DMS79 treated with DMSO at 0.1 percent for 48 hours (cell line): ENCODE measurements around the gene DTX4.

Experiments used
- DNase-seq: peaks from one replicate; lab custom pipeline; 2025; lab: John Stamatoyannopoulos, UW

The DTX4 gene

DNA sequence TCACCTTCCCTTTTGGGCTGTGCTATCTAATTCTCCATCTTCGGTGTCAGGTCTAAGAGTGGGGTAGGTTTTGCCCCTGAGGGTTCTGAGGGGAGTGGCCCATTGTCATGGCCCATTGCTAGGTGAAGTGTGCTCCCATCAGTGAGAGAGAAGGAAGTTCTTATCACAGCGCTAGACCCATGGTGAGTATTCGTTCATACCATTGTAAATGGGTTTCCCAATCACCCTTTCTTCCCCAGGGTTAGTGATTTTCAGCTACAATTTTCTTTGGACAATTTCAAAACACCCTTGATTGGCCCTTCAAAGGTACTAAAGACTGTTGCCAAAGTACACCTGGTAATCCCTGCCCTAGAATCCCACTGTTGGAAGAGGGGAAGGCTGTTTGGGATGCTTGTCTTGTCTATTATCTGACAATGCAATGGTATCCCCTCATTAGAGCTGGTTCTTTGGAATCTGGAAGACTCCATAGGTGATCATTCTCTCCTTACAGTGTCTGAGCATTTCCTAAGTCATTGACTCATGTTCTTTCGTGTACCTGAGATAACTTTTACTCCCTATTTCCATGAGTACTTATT, 20.6 kb downstream of the DTX4 start:
- DNase-seq: no peak

DNA sequence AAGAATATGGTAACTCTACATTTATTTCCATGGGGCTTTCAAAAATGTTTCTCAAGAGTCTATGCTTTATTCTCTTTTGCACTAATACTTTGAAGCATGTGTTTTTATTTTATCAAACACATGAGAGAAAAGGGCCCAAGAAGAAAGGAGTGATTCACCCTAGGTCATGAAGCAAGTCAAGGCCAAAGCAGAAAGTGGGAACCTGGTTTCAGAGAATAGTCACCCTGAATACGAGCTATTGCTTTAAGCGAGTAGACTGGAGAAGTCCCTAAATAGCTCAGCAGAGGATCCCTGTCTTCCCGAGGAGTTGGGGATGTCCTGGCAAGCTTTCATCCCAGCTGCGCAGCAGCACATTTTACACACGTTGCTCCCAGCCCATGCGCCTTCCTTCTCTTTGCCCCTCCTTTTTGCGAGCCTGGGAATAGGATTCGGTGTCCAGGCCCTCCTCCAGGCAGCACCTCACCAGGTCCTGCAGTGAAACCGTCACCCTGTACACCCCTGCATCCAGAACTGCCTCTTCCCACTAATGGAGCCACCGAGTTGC, 21.7 kb downstream of the DTX4 start:
- no peak for DNase-seq

DNA sequence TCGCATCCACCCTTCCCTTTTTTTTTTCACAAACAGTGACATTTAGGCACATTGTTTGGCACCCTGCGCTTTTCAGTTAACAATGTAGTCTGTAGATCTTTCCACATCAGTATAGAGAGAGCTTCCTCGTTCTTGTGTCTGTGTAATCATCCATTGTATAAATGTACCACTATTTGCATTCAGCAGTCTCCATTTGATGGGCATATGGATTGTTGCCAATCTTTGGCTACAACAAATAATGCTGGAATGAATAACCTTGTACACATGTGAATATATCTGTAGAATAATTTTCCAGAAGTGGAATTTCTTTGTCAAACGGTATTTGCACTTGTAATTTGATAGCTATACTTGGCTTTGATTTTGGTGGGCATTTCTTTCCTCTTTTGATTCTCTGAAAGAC, 23.7 kb downstream of the DTX4 start:
- no peak for DNase-seq

DNA sequence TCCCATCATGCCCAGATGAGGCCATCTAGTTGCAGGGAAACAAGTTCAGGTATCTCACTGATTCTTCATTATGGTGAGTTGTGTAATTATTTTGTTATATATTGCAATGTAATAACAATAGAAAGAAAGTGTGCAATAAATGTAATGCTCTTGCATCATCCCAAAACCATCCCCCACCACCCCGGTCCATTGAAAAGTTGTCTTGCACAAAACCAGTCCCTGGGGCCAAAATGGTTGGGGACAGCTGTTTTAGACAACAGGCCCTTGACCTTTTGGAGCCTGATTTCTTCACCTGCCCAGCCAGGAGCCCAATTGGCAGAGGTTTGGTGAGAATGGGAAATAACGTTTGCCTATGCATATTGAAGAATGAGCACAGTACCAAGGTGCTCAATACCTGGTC, 24.8 kb downstream of the DTX4 start:
- DNase-seq: no peak

DNA sequence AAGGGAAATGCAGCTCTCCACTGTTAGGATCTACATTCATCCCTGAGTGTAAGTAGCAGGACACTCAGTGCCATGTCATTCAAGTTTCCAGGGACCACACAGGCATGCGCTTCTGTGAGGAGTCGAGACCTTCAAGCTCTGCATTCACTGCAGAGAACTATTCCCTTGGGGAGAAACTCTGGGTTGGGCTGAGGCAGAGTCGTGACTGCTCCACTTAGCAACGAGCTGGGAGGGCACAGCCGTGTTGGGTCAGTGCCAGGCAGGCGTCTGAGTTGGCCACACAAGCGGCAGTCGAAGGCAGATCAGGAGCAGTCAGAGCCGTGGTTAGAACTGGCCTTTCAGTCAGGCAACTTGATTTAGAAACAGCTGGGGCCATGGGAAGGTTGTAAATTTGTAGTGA, 26.1 kb downstream of the DTX4 start:
- peak; percentile 82 for DNase-seq

DNA sequence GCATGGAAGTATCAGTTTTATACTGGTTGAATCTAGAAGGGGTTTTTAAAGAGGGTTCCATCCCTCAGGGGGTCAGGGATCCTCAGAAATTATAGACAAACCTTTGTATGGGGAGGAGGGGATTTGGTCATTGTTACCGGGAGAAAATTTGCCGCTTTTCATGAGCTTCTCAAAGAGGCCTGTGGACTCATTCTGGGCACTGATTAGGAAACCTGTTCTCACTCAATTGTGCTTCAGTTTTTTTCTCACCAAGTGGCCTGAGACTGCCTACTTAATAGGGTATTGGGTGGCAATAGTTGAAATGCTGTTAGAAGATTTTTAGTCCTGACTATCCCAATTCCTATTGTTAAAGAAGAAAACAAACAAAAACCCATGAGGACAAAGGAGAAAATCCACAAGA, 26.8 kb downstream of the DTX4 start:
- DNase-seq: no peak

DNA sequence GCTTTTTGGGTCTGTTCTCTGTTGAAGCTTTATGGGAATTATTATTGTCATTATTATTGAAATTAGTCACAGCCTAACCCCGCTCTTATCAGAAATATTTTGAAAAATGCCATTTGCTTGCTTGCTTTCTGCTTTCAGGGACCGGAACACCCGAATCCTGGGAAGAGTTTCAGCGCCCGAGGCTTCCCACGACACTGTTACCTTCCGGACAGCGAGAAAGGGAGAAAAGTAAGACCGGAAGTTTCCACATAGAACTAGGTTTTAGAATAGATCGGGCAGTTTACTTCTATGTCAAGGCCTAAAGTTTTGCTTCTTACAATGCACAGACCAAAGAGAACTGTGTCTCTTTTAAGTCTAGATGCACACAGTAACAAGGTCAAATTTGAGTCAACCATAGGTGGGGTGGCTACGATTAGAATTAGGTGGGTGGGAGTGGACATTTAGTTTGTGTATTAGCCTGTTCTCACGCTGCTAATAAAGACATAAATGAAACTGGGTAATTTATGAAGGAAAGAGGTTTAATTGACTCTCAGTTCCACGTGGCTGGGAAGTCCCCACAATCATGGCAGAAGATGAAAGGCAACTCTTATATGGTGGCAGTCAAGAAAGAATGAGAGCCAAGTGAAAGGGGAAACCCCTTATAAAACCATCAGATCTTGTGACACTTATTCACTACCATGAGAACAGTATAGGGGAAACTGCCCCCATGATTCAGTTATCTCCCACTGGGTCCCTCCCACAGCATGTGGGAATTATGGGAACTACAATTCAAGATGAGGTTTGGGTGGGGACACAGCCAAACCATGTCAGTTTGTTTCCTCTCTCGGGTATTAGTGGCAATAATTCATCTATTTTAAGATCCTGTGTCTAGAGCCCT, 27.9 kb downstream of the DTX4 start:
- peak; percentile 12 for DNase-seq

DNA sequence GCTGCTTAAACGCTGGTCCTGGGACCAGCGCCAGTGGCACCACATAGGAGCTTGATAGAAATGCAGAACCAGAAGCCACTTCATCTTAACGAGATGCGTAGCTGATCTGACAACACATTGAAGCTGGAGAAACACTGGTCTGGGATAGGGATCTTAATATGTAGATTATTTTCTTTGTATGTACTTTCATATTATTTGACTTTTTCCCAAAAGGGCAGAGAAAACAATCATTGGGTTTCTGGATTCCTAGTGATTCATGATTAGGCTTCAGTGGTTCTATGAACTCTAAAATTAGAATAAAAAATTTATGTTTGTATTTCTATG, 28.5 kb downstream of the DTX4 start:
- DNase-seq: peak; percentile 24

DNA sequence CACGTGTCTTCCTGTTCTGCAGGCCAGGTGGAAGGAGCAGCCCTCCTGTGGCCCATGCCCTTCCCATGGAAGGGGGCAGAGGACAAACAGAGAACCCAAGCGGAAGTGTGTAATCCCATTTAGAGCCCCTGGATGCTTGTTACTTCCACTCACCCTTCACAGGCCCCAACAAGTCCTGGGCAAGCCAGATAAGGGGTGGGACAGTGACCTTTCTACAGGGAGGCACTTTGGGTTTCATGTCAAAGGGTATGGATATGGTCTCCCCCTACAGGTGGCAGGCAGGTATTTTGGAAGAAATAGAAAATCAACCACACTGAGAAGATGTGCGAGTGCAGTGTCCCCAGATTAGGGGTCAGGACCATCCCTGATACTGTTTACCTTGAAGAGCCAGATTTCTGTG, 29.4 kb downstream of the DTX4 start:
- DNase-seq: no peak

DNA sequence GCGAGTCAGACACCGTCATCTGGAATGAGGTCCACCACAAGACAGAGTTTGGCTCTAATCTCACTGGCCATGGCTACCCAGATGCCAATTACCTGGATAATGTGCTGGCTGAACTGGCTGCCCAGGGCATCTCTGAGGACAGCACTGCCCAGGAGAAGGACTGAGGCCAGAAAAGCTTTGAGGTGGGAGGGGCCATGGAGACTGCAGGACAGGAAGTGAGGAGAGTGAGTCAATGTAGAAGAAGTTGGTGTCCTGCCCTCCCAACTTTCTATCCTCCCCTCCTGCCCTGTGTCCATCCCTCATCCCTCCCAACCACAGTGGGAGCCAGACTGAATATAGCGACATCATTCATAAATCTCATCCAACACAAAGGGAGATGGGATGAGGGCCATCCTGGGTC, 32.8 kb downstream of the DTX4 start:
- no peak for DNase-seq

DNA sequence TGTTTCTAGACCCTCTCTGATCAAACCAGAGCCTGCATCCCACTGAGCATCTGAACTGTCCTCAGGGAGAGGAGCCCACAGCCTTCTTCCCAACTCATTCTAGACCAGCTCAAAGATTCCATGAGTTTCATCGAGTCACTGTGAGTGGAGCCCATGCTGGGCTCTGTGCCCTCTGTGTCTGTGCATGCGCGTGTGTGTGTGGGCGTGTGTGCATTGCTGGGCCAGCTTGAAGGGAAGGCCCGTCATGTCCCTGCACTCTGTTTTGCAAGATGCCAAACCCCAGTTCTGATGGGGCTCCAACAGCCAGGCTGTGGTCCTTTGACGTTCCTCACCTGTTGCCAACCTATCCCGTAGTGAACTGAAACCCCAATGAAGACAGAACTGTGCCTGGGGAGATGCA, 33.7 kb downstream of the DTX4 start:
- DNase-seq: no peak

DNA sequence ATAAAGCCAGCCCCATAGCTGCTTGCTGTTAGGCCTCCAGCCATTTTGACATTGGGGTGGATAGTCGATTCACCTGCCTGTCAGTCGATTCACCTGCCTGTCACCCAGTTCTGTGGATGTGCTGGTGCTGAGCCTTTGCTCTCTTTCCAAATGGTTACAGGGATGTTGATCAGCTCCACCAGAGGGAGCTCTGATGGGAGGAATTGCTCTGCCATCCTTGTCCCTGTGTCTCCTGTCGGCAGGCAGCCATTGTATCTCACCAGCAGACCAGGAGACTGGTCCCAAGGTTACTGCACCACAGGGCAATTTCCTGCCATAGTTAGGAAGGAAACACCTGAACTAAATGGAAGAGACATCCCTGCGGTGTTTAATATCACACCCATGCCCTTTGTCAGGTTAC, 34.7 kb downstream of the DTX4 start:
- no peak for DNase-seq

DNA sequence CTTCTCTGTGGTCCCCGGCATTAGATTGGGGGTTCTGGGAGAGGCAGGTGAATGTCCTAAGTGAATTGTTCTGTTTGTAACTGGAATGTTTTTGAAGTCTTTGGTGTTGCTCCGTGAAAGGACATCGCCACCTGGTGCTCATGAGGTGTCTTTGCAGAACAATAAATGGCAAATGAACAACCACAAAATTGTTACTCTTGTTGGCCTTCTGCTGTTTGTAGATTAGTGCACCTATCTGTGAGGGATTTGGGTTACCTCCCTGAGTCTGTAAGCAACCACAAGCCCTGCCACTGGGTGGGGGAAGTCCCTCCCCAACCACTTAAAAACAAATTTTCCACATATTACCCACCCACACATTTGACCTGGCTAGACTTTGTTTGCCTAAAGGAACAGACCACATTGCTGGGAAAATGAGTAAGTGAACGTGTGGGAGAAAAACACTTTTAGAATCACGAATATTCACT, 36.1 kb downstream of the DTX4 start:
- peak; percentile 55 for DNase-seq

DNA sequence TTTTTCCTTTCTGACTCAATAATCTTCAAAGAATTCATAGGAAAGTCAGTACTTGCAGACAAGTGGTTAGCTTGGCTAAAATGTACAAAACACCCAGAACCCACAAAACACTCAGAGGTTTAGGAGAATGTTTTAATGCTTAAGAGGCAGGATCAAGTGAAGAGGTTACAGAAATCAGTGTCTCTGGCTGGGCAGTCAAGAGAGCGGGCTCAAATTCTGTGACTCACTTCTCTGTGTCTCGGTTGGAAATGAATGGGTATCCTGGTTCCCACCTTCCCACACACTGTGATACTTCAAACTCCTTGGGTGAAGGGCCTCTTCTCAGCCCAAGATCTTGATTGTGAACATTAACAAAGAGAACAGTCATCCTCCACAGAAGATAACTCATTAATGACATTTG, 37.0 kb downstream of the DTX4 start:
- DNase-seq: no peak

DNA sequence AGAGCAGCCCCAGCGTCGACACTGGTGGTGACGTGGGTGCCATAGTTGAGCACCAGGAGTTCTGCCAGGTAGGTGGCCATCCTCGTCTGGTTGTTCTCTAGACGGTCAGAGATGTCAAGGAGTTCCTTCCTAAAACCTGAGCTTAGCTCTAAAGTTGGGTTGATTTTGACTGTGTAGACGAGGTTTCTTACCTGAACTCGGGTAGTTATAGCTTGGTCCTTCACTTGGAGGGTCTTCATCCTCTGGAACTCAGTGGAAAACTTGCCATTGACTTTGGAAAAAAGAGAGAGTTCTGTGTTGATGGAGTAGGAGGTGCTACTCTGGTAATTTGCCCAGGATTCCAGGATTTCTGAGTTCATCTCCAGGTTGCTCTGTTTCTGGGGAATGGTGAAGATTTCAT, 40.3 kb downstream of the DTX4 start:
- no peak for DNase-seq

DNA sequence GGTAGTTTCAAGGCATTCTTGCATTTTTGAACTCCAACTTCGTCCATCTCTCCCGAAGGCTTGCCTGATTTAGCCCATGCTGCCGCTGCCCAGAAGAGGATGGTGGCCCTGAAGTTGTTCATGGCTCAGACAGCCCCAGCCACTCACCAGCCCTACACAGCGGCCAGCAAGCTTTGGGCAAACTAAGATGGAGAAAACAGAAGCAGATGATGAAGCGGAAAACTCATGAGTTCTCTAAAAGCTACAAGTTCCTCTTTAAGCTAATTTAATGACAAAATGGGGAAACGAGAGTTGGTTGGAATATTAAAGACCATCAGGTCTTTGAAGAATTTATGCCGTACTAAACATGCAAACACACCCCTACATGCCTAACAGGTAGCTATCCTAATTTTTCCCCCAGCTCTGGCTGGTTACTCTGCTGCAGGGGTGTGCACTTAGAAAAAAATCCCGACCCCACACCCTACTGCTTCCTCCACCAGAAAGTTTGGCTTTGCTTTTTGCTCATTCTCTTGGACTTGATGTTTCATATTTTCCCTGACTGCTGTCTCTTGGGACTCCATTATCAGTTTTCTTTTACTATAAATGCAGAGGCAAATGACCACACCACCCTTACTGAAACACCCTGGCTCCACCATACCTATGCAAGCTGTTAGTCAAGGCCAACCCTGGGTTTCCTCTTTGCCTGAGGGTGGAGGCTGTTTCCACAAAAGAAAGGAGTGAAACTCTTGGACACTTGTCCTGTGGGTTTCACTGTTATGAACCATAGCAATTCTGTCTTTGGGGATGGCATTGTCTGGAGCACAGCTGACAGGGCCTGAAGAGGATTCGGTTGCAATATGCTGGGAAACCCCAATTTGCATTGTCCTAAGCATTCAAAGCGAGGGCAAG, 41.1 kb downstream of the DTX4 start, which contains the start of gene MPEG1:
MPEG1 (minus strand) TSS at position 184 of the 888 bp plus-strand sequence; CDS start at position 122, 62 bp downstream.
- DNase-seq: no peak

DNA sequence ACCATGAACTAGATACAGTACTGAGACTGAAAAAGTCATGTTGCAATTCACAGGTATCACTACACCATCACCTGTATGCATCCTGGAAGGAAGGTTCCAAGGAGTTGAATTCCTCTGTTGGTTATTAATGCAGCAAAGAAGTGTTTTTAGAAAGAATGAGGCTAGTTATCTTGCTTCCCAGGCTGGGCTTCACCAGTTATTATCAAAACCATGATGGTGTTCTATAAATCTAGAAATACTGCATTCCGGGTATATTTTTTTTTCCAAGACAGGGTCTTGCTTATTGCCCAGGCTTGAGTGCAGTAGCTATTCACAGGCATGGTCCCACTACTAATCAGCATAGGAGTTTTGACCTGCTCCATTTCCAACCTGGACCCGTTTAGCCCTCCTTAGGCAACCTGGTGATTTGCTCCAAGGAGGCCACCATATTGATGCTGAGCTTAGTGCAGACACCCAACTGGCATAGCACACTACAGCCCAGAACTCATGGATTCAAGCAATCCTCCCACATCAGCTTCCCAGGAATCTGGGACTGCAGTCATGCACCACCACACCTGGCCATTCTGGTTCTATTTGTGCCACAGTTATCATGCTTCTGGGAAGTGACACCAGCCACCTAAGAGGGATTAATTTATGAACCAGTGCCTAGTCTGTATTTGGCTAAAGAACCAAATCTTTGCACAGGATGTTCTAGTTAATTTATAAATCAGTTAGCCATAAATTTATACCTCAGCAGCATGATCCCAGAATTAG, 42.4 kb downstream of the DTX4 start:
- DNase-seq: no peak

DNA sequence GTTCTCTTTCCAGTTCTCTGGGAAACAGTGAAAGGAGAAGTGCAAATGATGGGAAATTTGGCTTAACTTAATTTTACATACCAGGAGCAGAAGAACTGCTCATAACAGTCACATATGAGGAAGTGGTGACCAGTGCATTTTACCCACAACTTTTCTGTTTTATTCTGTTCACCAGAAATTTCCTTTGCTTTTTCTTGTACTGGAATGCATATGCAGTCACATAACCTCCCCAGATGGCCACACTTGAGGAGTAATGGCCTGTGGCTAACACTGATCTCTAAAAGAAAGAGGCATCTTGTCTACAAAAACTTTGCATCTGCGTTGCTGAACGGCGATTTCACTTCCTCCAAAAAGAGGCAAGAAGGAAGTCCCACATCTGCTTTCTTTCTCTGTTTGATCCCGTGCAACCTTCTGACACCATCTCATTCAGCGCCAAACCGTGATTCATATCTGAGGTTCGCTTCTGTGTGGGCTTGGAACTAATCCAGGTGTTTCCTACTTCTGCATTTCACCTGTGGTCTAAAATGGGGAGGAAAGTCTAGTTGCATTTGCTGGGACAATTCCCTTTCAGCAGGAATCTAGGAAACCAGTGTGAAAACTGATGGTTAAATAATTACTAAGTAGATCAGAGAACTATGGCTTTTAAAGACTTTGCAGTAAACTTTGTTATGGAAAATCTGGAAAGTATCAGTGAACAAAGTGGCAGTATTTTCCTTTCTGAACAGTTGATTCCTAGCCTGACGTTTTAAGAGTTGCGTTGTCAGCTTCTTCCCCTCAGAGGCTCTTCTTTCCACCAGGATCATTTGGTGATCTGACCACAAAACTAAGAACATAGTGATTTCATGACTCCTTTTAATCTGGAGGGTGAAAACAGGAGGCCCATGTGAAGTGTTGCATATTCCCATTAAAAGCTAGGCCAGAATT, 45.0 kb downstream of the DTX4 start:
- DNase-seq: no peak

DNA sequence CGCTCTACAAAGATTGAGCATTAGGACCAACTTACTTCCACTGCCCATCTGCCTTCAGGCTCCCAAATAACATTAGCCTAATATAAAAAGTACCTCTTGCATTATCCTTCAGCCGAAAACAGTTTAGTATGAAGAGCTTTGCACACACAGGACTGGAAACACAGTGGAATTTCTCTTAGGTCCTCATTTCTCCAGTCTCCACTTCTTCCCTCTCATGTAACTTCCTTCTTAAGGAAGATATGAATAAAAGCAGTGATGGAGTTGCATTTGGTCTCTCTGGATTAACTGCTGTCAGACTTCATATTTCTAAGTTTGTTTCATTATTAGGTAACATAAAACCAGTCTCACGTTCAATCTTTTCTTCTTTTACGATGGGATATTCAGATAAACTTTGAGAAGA, 46.4 kb downstream of the DTX4 start:
- no peak for DNase-seq

DNA sequence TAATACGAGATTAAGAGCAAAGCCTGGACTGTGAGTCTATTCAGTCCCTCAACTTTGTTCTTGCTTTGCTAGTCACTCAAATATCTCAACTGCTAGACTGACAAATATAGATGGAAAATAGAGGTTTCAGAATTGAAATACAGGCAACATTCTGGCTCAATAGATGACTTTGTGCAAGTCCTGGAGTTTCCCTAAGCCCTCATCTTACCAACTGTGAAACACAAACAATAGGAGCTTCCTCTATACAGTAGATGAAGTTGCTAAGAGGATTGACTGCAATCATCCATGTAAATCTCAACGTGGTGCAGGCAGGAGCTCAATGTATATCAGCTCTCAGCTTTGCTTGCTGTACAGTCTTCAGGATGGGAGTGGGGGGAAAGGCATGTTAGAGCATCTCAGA, 47.0 kb downstream of the DTX4 start:
- DNase-seq: no peak

DNA sequence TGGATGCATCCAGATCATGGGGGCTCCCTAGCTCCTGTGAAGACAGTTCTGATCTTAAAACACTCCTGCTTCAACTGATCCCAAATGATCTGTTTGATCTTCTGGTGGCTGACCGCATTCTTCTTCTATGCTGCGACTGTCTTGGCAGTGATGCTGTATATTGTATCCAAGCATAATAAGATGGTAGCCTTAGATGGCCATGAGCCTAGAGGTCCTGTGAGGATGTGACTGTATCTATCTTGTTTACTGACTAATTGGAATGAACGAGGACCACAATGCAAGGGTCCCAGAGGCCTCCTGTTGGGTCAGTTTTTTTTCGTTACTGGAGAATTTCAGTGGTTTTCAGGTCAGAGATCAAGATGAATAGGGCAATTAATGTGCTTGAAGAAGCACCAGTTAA, 47.9 kb downstream of the DTX4 start:
- DNase-seq: no peak
